CD4-positive, alpha-beta T cell (primary cell): ENCODE results near the gene RNF114. TPM values are rescaled to one million over a fixed set of nuclear protein-coding genes. Genes with fewer than 3 reads are reported as not detected.

ENCODE experiments used
- ATAC-seq: fragments of 200-7000 bp; cut with Tn5 transposase; one replicate; pipeline ENCODE4 v1.10.0; 2022; ENCODE audit warnings: mild to moderate bottlenecking; ENCODE audit not compliant: poor library complexity
- CTCF ChIA-PET: fragments of 350-600 bp; sonication (Branson Sonifier 250); formaldehyde crosslinking; loops from one replicate; lab custom pipeline; 2021; ENCODE audit warnings: antibody characterized with exemption, inconsistent platforms; lab: Charles Lee
- POLR2A ChIA-PET: fragments of 350-600 bp; sonication (Branson Sonifier 250); formaldehyde crosslinking; loops from one replicate; lab custom pipeline; 2021; ENCODE audit warnings: antibody characterized with exemption, inconsistent platforms; lab: Charles Lee
- DNase-seq, 14 experiments: peaks; one replicate each; pipeline ENCODE4 v3.0.0-alpha.2; 2013 to 2020; ENCODE audit warnings: mixed read lengths in 2 of 14
- H3K27ac ChIP-seq, 2 donors: one replicate each; pipeline versions ENCODE4 v1.5.1 to v1.7.0; 2013; ENCODE audit warnings: low read length in 2 of 2, low read depth in 1 of 2, mild to moderate bottlenecking in 1 of 2
- H3K27me3 ChIP-seq, 2 experiments: 1 replicate in 1 of 2; 2 replicates in 1 of 2; pipeline versions ENCODE4 v1.6.1 to v1.7.0; 2013; ENCODE audit warnings: low read length in 2 of 2, control low read depth in 1 of 2, mild to moderate bottlenecking in 1 of 2, moderate library complexity in 1 of 2; ENCODE audit not compliant: insufficient read depth in 2 of 2, control insufficient read depth in 1 of 2
- H3K36me3 ChIP-seq: one replicate; pipeline ENCODE4 v1.6.1; 2013; ENCODE audit warnings: low read length, control low read depth; ENCODE audit not compliant: insufficient read depth
- H3K4me1 ChIP-seq: one replicate; pipeline ENCODE4 v1.6.1; 2013; ENCODE audit warnings: low read length, control low read depth; ENCODE audit not compliant: insufficient read depth
- H3K4me3 ChIP-seq: one replicate; pipeline ENCODE4 v1.5.1; 2013; ENCODE audit warnings: mild to moderate bottlenecking, low read length, moderate library complexity
- H3K9me3 ChIP-seq, 2 experiments: 1 replicate in 1 of 2; 2 replicates in 1 of 2; pipeline versions ENCODE4 v1.6.1 to v1.7.0; 2013; ENCODE audit warnings: low read length in 2 of 2, mild to moderate bottlenecking in 2 of 2, control low read depth in 1 of 2, moderate library complexity in 1 of 2; ENCODE audit not compliant: control insufficient read depth in 1 of 2, insufficient read depth in 1 of 2
- H3K27ac Mint-ChIP-seq: one replicate; pipeline ENCODE4 v1.8.0; 2020; ENCODE audit warnings: mixed read lengths
- H3K27me3 Mint-ChIP-seq: one replicate; pipeline ENCODE4 v1.8.0; 2021; ENCODE audit warnings: mixed read lengths
- H3K36me3 Mint-ChIP-seq: one replicate; pipeline ENCODE4 v1.8.0; 2021; ENCODE audit warnings: low read depth, mixed read lengths
- H3K4me1 Mint-ChIP-seq: one replicate; pipeline ENCODE4 v1.8.0; 2021; ENCODE audit warnings: low read depth, mixed read lengths
- H3K4me3 Mint-ChIP-seq: one replicate; pipeline ENCODE4 v1.8.0; 2020; ENCODE audit warnings: mild to moderate bottlenecking, mixed read lengths
- H3K9me3 Mint-ChIP-seq: one replicate; pipeline ENCODE4 v1.8.0; 2020; ENCODE audit warnings: mixed read lengths
- intact Hi-C, 2 experiments: fragments of 100-400 bp; cut with DNase I in 1 of 2; cut with micrococcal nuclease in 1 of 2; formaldehyde crosslinking; loops; one replicate each; pipeline versions ENCODE4 v1.15.1 to v1.9.0; 2023 to 2025; cut with DNase I, micrococcal nuclease
- total RNA-seq, 174 experiments: library from RNA in 2 of 174; stranded (reverse) in 2 of 174; gene quantifications; one replicate each; pipeline ENCODE4 v1.2.3 and lab custom pipeline; 2021 to 2026
- TF ChIP-seq, protein P1 (sequence below): fragments of 200-600 bp; IDR thresholded peaks from one replicate; pipeline ENCODE4 v1.8.0; 2022; ENCODE audit warnings: antibody characterized with exemption, mild to moderate bottlenecking

RNF114 gene
- total RNA-seq, 2 experiments from 2014 or later = 129 to 132 TPM

DNA sequence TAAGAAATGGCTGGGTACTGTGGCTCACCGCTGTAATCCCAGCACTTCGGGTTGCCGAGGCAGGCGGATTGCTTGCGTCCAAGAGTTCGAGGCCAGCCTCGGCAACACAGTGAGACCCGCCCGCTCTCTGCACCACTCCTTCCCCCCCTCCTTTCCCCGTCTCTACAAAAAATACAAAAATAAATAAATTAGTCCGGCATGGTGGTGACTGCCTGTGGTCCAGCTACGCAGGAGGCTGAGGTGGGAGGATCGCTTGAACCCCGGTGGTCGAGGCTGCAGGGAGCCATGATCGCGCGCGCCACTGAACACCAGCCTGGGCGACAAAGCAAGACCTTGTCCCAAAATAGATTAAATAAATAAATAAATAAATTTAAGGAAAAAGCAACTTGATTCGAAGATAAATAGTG lies 448 bp upstream of the RNF114 start:
- TF ChIP-seq, protein P1, sequence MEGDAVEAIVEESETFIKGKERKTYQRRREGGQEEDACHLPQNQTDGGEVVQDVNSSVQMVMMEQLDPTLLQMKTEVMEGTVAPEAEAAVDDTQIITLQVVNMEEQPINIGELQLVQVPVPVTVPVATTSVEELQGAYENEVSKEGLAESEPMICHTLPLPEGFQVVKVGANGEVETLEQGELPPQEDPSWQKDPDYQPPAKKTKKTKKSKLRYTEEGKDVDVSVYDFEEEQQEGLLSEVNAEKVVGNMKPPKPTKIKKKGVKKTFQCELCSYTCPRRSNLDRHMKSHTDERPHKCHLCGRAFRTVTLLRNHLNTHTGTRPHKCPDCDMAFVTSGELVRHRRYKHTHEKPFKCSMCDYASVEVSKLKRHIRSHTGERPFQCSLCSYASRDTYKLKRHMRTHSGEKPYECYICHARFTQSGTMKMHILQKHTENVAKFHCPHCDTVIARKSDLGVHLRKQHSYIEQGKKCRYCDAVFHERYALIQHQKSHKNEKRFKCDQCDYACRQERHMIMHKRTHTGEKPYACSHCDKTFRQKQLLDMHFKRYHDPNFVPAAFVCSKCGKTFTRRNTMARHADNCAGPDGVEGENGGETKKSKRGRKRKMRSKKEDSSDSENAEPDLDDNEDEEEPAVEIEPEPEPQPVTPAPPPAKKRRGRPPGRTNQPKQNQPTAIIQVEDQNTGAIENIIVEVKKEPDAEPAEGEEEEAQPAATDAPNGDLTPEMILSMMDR = no peak
- Histone ChIP-seq H3K4me1 (peaks cover 38% of the 10 kb centered on the region), H3K27me3 (no peaks in the 10 kb centered on the region), H3K9me3 (no peaks in the 10 kb centered on the region), H3K4me3 (peak overlapping the region; percentile 97), H3K27ac (no peak overlapping the region), H3K36me3 (peaks cover 11% of the 10 kb centered on the region)
- peaks cover 45% of the 10 kb centered on the region for H3K4me1 Mint-ChIP-seq
- no peaks in the 10 kb centered on the region for H3K9me3 Mint-ChIP-seq
- H3K27ac Mint-ChIP-seq = peak overlapping the region; percentile 90
- ChIA-PET POLR2A (interaction anchor here (0.6 to 3.1 kb wide), 15 partner anchors 9 to 995 kb away, joined by 3 to 33 read pairs (median 6); partner anchors contain the start of genes ADNP, B4GALT5, PEDS1 and PTPN1), CTCF (interaction anchor here (1.2 kb wide), 1 partner anchor 20 kb away, joined by 7 read pairs; no protein-coding TSS in a partner anchor)
- DNase-seq (no peak), ATAC-seq (no peak)
- H3K27me3 Mint-ChIP-seq = no peaks in the 10 kb centered on the region
- H3K36me3 Mint-ChIP-seq = peaks cover 34% of the 10 kb centered on the region
- H3K4me3 Mint-ChIP-seq = peak overlapping the region; percentile 93
- intact Hi-C loops = loop anchor here in 1 of 2 experiments (1.0 to 10.0 kb wide), 5 partner anchors 20 to 891 kb away; partner anchors contain the start of genes B4GALT5, CSE1L, SNAI1 and SPATA2

DNA sequence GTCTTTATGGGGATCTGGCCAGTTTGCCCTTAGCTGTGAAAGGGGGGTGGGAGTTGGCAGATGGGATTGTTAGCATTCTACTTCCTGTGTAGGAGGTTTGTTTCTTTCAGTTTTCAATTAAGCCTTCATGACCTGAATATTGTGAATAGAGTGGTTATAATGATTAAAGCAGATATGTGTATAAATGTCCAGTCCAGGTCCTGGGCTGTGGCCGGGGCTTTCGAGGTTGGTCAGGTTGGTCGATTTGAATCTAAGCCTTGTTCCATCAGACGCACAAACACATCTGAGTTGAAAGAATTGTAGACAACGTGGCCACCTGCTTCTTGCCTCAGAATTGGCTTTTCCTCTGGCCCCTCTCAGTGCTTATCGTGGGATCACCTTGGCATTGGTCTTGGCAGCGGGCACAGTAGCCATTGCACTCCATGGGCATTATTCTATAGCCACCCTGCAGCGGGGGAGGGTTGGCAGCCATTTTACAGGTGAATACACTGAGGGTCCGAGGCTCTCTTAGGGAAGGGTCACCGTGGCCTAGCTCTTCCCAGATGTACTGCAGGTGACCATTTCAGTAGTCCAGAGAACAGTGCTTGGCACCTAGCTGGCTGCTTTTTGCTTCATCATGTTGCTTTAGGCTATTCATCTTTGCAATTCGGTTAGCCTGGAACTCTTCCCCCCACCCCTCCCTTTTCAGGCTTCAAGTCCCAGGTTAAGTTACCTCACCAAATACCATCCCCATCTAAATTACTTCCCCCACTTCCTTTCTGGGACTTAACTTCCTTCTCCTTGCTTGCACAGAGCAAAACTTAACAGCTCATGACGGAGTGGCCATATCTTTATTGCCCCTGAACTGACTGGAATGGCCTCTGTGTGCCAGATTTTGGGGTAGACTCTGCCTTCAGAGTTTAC lies 1.1 kb downstream of the RNF114 start:
- H3K4me1 ChIP-seq = peaks cover 49% of the 10 kb centered on the region

More for the DNA sequence above, 1.1 kb downstream of the RNF114 start:
- Mint-ChIP-seq H3K9me3 (no peaks in the 10 kb centered on the region), H3K27ac (peak overlapping the region; percentile 90), H3K4me1 (peaks cover 55% of the 10 kb centered on the region), H3K36me3 (peaks cover 47% of the 10 kb centered on the region), H3K4me3 (peak overlapping the region; percentile 93), H3K27me3 (no peaks in the 10 kb centered on the region)
- peak overlapping the region; percentile 81 to 82 for H3K27ac ChIP-seq
- no peak for ATAC-seq
- no peaks in the 10 kb centered on the region for H3K9me3 ChIP-seq
- DNase-seq = peak in 1 of 14 experiments; percentile 50
- ChIA-PET CTCF (interaction anchor here (1.2 to 3.0 kb wide), 4 partner anchors 21 to 149 kb away, joined by 3 to 13 read pairs (median 5); no protein-coding TSS in a partner anchor), POLR2A (interaction anchor here (0.6 to 3.1 kb wide), 15 partner anchors 9 to 994 kb away, joined by 3 to 33 read pairs (median 6); partner anchors contain the start of genes ADNP, CEBPB, PEDS1 and PTPN1)
- peak overlapping the region; percentile 97 for H3K4me3 ChIP-seq
- H3K27me3 ChIP-seq = no peaks in the 10 kb centered on the region
- peaks cover 27% of the 10 kb centered on the region for H3K36me3 ChIP-seq
- intact Hi-C loops = loop anchor here in 1 of 2 experiments (2.0 to 10.0 kb wide), 4 partner anchors 46 to 892 kb away; partner anchors contain the start of genes B4GALT5, CSE1L and SNAI1
- TF ChIP-seq, protein P1 = no peak
